ENCODE data around the gene CDH18. TPM values are rescaled to one million over a fixed set of nuclear protein-coding genes. Genes with fewer than 3 reads are reported as not detected.

CDH18 gene
- total RNA-seq, 4 donors from 2014 or later: 2.1 TPM; not detected in 3

DNA sequence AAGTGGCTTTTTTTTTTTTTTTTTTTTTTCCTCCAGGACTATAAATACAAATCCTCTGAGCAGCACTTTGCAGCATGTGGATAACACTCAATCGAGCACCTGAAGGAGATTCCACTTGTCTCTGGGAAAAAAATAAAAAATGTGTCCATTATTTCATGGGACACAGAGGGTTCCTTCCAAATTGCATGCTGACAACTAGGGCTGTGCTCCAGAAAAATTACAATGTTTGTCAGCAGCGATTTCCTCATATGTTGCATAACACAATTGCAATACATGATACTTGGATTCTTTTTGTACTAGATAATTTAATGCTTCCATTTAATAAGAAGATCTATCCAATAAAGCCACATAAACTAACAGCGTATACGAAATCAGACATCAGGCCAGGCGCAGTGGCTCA is 84.4 kb downstream of the CDH18 start:
- no peak for DNase-seq
- no peak overlapping the region for H3K4me3 ChIP-seq
- H3K36me3 ChIP-seq: no peaks in the 10 kb centered on the region
- TF ChIP-seq, protein P1, sequence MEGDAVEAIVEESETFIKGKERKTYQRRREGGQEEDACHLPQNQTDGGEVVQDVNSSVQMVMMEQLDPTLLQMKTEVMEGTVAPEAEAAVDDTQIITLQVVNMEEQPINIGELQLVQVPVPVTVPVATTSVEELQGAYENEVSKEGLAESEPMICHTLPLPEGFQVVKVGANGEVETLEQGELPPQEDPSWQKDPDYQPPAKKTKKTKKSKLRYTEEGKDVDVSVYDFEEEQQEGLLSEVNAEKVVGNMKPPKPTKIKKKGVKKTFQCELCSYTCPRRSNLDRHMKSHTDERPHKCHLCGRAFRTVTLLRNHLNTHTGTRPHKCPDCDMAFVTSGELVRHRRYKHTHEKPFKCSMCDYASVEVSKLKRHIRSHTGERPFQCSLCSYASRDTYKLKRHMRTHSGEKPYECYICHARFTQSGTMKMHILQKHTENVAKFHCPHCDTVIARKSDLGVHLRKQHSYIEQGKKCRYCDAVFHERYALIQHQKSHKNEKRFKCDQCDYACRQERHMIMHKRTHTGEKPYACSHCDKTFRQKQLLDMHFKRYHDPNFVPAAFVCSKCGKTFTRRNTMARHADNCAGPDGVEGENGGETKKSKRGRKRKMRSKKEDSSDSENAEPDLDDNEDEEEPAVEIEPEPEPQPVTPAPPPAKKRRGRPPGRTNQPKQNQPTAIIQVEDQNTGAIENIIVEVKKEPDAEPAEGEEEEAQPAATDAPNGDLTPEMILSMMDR (IDR thresholded peaks at IDR 0.05): no peak
- TF ChIP-seq POLR2A (IDR thresholded peaks at IDR 0.05): no peak
- intact Hi-C loops (cut with DNase I; ENCODE audit: low total_unique reads): no loop called here
- no peaks in the 10 kb centered on the region for H3K4me1 ChIP-seq
- H3K27me3 ChIP-seq: no peaks in the 10 kb centered on the region
- no peaks in the 10 kb centered on the region for H3K9me3 ChIP-seq
- no peak overlapping the region for H3K27ac ChIP-seq

DNA sequence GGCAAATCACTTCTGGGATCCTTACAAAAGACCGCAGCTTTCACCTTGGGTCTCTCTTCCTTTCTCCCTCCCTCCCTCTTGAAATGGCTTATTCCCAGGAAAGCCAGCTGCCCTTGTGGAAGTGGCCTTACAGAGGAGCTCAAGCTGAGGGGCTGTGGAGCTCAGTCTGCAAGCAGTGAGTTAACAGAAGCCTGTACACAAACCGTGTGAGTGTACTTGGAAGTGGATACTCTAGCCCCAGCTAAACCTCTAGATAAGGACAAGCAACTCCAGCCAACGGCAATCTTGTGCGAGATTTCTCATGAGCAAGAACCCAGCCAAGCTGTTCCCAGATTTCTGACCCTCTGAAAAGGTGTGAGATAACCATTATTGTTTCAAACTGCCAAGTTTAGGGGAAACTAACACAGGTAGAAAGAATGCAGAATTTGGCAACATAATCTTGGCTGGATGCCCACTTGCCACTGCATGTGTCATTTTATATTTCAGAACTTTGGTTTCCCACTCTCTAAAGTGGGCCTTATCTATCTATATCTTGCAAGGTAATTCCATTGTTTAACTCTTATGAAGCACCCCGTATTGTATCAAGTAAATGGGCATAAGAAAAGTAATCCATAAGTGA is 85.6 kb downstream of the CDH18 start:
- Histone ChIP-seq H3K9me3 (no peaks in the 10 kb centered on the region), H3K36me3 (no peaks in the 10 kb centered on the region), H3K4me3 (no peak overlapping the region), H3K27me3 (no peaks in the 10 kb centered on the region), H3K27ac (no peak overlapping the region), H3K4me1 (no peaks in the 10 kb centered on the region)
- intact Hi-C loops (cut with DNase I; ENCODE audit: low total_unique reads): no loop called here
- no peak for TF ChIP-seq POLR2A (IDR thresholded peaks at IDR 0.05)
- TF ChIP-seq, protein P1 (IDR thresholded peaks at IDR 0.05): no peak
- no peak for DNase-seq

DNA sequence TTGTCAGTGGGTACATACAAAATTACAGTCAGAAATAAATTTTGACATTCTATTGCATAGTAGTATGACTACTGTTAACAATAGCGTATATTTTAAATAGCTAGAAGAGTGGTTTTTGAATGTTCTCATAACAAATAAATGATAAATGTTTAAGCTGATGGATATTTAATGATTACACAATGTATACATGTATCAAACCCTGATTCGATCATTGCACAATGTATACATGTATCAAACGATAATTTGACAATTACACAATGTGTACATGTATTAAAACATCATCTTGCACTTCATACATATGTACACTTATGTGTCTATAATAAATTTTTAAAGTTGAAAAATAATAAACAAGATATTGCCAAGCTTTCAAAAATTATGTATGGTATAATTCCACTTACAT is 87.7 kb downstream of the CDH18 start:
- no peak overlapping the region for H3K4me3 ChIP-seq
- no peaks in the 10 kb centered on the region for H3K4me1 ChIP-seq
- no peaks in the 10 kb centered on the region for H3K27me3 ChIP-seq
- H3K36me3 ChIP-seq: no peaks in the 10 kb centered on the region
- intact Hi-C loops (cut with DNase I; ENCODE audit: low total_unique reads): no loop called here
- DNase-seq: no peak
- H3K27ac ChIP-seq: no peak overlapping the region
- TF ChIP-seq, protein P1 (IDR thresholded peaks at IDR 0.05): no peak
- no peak for TF ChIP-seq POLR2A (IDR thresholded peaks at IDR 0.05)
- no peaks in the 10 kb centered on the region for H3K9me3 ChIP-seq

DNA sequence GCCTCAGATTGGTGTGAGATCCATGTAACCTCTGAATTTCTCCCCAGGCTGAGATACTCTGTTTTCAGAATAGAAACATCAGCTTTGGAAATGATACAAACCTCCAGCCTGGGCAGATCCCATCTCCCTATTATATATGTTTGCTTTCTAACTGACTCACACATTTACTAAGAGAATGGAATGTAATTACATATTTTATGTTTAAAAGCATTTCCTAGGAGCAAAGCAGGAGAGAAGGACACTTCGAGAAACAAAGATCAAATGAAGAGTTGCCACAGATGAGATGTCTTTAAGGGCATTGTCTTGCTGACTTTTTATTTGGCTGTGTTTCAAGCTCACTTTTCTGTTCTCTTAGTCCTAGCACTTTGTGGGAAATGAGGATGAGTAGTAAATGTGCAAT is 96.3 kb downstream of the CDH18 start:
- intact Hi-C loops (cut with DNase I; ENCODE audit: low total_unique reads): no loop called here
- Histone ChIP-seq H3K9me3 (no peaks in the 10 kb centered on the region), H3K4me1 (no peaks in the 10 kb centered on the region), H3K36me3 (no peaks in the 10 kb centered on the region), H3K27ac (no peak overlapping the region), H3K4me3 (no peak overlapping the region), H3K27me3 (no peaks in the 10 kb centered on the region)
- no peak for DNase-seq
- TF ChIP-seq POLR2A (IDR thresholded peaks at IDR 0.05): no peak
- TF ChIP-seq, protein P1 (IDR thresholded peaks at IDR 0.05): no peak

DNA sequence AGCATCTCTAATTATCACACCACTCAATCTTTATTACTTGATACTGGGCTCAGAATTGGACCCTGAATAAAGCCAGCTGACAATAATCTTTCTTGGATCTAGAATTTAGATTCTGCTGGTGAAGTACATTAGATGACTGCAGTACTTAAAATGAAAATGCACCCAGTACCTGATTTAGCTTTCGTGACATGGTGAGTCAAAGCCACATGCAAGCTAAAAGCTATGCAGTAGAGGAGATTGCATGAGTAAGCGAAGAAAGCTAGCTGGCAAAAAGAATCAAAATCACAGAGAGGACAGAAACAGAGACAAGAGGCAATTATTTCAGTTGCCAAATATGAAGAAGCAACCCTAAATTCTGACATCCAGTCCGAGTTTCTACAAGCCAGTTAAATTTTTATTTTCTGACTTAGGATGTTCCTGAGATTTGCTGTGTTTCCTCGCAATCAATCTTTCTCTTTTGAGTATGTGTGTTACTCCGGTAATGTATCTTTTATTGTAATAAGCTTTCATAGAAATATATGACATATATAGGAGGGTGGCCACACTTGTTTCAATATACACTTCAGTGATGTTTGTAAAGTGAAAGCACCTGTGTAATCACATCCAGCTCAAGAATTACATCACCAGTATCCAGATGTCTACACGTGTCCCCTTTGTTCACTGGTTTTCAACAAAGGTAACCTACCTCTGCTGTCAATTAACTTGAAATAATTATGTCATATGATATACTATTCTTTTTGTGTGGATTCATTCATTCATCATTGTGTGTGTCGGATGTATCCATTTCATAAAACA is 101.7 kb downstream of the CDH18 start:
- DNase-seq: no peak
- Histone ChIP-seq H3K36me3 (no peaks in the 10 kb centered on the region), H3K27ac (no peak overlapping the region), H3K4me1 (no peaks in the 10 kb centered on the region), H3K27me3 (no peaks in the 10 kb centered on the region), H3K9me3 (no peaks in the 10 kb centered on the region), H3K4me3 (no peak overlapping the region)
- intact Hi-C loops (cut with DNase I; ENCODE audit: low total_unique reads): no loop called here
- TF ChIP-seq, protein P1 (IDR thresholded peaks at IDR 0.05): no peak
- no peak for TF ChIP-seq POLR2A (IDR thresholded peaks at IDR 0.05)

All from uterus (tissue), 4 donors.